ENCODE measurements around the gene PPM1A.
A peak's percentile ranks its signal among the peaks of the same experiment; 100 is the strongest.

The PPM1A gene

DNA sequence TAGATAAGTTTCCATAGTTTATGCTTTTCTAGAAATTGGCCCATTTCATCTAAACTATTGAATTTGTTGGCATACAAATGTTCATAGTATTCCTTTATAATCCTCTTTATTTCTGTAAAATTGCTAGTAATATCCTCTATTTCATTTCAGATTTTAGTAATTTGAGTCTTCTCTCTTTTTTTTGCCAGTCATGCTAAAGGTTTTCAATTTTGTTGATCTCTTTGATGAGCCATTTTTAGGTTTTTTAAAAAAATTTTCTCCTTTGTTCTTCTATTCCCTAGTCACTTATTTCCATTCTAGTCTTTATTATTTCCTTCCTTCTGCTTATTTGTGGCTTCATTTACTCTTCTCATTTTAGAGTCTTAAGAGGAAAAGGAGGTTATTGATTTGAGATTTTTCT is 19.4 kb upstream of the PPM1A start:
- no peak for DNase-seq

DNA sequence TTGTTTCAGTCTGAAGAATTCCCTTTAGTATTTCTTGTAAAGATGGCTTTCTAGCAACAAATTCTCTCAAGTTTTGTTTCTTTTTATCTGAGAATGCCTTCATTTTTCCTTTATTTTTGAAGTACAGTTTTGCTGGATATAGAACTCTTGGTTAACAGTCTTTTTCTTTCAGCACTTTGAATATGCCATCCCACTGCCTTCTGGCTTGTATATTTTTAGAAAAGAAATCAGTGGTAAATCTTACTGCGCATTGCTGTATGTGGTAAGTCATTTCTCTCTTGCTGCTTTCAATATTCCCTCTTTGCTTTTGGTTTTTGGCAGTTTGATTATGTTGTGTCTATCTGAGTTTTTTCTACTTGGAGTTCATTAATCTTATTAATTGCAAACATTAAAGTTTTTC is 16.8 kb upstream of the PPM1A start:
- DNase-seq: no peak

- DNase-seq: no peak
Observed at GRCh38 chr14:60233251-60233650, 15.8 kb upstream of the PPM1A start.

- DNase-seq: no peak
Observed at GRCh38 chr14:60233891-60234290, 15.1 kb upstream of the PPM1A start.

- DNase-seq: no peak
Observed at GRCh38 chr14:60235440-60235839, 13.6 kb upstream of the PPM1A start.

DNA sequence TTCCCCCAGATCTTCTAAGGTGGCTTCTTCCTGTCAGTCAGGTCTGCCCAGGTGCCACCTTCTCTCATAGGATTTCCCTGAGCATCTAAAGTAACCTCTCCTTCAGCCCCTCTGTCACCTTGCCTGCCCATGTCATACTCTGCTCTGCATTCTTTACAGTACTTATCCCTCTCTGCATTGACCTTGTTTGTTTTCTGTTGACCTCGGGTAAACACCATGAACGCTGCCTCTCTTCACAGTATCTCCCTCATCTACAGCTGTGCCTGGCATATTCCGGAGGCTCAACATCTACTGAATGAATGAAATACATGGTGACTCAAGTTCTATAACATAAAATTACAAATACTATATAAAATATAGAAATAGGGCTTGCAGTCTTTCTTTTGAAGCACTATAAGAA is 10.1 kb upstream of the PPM1A start:
- DNase-seq: no peak

- no peak for DNase-seq
Observed at GRCh38 chr14:60240139-60240856, 8.7 kb upstream of the PPM1A start.

- no peak for DNase-seq
Observed at GRCh38 chr14:60241091-60241490, 7.9 kb upstream of the PPM1A start.

DNA sequence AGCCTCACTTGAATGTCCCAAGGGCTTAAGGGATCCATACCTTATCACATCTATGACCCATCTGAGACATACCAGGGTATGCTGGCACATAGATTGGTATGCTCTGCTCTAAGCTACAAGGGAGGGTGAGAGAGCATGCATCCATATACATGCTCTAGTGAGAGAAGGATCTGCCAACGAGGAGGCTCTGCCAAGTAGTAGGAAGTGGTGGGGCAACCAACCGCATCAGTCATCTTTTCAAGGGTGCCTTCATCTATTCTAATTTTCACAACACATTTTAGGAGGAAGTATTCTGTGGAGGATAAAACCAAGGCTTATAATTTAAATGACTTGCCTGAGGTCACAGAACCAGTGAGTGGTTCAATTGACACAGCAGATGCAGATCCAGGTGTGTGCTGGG is 6.6 kb upstream of the PPM1A start:
- DNase-seq: no peak

DNA sequence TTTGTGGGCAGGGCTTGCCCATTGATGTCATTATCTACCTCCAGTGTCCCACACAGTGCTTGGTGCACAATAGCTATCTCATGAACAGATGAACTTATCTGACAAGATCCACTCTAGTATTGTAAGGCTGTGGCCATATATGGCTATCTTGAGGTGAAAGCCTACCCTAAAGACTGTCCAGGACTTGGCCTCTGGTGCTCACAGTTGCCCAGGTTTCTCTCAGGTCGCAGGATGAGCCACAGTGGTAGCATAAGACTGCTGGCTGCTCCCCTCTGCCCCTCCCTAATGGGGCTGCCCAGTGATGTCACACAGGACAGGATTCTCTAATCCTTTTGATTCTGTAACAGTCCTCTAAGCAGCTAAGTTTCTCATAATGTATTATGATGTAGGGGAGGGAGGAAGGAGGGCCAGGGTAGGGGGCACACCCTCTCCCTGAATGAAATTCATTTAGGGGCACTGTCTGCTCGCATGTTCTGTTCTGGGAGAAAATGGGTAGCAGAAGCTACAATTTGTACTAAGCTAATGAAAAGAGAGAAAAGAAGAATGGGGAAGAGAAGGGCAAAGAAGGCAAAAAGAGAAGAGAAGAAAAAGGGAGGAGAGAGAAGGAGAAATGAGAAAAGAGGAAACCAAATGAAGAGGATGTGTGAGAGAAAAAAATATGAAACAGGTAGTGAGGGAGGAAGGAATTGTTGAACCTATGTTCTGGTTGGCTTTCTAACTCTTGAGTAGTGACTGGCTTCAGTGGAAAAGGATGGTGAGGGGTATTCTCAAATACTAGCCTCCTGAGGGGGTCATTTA is 3.4 kb upstream of the PPM1A start:
- DNase-seq: no peak

- DNase-seq: peak; percentile 92
Observed at GRCh38 chr14:60247994-60248696, 876 bp upstream of the PPM1A start.

- DNase-seq: peak; percentile 76
Observed at GRCh38 chr14:60249321-60250256, 568 bp downstream of the PPM1A start.

GRCh38 chr14:60250257-60251035 is 1.4 kb downstream of the PPM1A start:
- DNase-seq: no peak

GRCh38 chr14:60251877-60252276 is 2.9 kb downstream of the PPM1A start:
- DNase-seq: no peak

DNA sequence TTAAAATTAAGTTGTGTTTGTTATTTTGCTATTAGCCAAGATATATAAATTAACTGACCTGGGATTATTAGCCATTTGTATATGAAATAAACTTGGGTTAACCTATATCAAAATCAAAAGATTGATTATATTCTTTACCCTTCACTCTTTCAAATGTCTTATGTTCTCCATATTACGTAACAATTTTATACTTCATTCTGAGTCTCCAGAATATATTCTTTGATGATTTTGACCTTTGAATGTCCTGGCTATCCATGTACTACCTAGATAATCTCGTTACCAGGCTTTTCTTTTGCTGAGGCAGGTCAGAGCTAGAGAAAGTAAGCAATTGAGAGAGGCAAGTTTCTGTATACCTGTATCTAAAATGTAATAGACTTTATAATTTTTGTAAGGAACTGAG is 3.6 kb downstream of the PPM1A start:
- DNase-seq: no peak

DNA sequence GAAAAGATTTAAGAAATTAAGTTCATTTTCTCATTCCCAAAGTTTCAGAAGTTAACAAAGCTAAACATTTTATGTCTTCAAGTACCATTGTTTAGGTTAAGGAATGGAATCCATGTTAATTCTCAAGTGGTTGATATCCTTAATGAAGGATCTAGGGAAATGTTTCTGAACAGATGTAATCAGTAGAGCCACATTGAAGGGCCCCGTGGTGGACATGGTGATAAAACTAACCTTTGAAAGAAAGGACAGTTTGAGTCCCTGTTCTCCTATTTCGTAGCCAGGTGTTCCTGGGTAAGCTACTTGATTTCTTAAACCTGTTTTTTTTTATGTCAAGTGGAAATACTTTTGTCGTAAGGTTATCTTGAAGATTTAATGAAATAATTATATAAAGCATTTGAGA is 4.6 kb downstream of the PPM1A start:
- DNase-seq: no peak

DNA sequence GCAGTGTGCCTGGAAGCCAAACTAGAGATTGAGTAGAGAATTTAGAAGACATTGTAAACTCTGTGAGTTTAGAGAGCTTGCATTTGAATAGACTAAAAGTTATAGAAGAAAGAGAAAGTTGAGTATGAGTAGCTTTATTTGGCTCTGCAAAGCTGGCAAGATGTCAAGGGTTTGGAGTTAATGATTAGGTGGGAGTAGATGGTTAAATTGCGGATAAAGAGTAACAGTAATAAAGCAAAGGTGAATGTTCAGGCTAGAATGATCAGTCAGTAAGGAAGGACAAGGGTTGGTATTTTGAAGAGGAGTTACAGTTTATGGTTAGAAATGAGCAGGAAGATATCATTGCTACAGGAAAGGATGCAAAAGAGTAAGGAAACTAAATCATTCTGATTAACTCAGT is 5.2 kb downstream of the PPM1A start:
- no peak for DNase-seq

DNA sequence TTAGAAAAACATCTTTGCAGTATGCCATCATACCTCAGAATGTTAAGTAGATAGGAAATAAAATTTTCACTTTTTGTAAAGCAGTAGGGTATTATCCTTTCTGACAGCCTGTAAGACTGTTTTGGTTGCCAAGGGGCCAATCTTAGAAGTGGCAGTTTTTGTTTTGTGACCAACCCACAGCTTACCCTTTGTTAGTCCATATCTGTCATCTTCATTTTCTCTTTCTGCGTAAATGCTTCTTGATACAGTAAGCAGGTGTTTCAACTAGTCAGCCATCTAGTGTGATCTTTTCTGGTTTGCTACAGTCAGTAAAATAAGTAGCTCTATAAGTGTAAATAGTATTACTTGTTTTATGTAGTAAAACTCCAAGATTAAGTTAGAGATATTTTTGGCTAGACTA is 8.8 kb downstream of the PPM1A start:
- no peak for DNase-seq

DNA sequence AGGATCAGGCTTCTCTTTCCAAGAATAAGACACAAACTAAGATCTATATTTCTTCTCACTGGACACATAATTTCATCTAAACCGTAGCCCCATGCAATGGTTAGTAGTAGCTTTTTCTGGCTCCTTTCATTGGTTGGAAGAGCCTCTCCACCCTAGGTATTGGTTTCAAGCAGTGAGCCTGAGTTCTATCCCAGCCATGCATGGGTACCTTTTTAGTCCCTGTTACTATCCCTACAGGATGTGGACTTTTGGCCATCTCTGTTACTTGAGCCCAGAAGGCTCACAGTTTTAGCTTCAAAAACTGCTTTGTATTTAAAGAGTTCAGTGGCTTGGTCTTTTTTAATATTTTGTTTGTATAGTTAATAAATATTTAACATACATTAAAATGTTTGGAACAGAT is 16.1 kb downstream of the PPM1A start:
- no peak for DNase-seq

DNA sequence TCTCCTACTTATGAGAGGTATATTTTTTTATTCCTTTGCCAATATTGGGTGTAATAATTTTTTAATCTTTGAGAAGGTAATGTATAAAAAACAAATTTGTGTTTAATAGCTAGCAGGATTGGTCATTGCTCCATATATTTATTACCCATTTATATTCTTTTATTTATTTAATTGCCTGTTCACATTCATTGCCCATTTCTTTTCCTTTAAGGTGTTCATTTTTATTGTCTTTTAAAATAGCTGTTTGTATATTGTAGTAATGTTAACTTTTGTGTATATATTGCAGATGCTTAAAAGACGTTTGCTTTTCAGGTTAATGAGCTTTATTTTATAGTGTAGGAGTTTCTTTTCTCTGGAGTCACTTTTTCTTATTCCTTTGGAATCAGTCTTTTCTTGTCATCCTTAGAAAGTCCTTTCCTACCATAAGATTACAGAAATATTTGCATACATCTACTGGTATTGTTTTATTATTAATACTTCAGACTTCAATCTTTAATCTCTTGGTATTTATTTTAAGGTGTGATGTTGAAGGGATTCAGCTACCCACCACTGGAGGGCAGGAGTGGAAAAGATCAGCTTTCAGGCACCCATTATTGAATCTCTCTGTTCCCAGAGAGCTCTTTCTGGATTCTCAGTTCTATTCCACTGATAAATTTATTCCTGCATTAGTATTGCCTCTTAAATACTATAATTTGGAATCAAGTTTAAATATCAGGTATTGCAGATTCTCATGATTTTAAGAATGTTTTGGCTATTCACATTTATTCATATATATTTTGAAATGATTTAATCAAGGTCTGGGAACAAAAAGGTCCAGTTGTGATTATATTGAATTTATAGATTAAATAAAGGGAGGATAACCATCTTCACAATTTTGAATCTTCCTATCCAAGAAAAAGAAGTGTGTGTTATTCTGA is 17.3 kb downstream of the PPM1A start:
- DNase-seq: no peak

GRCh38 chr14:60272177-60272576 is 23.2 kb downstream of the PPM1A start:
- no peak for DNase-seq
